SK-N-SH (cell line): ENCODE measurements around the gene C11orf58.

Source experiments
- CHD2 ChIP-seq: fragments of 150-350 bp; IDR thresholded peaks from 2 replicates; pipeline ENCODE4 v1.6.1; 2018; ENCODE audit warnings: low read length; ENCODE audit not compliant: partially characterized antibody
- FOXM1 ChIP-seq: IDR thresholded peaks from 2 replicates; pipeline ENCODE4 v1.4.0; 2012; ENCODE audit warnings: low read depth, mild to moderate bottlenecking
- NRF1 ChIP-seq: IDR thresholded peaks from 2 replicates; pipeline ENCODE4 v1.6.1; 2012; ENCODE audit warnings: low read depth, mild to moderate bottlenecking, low read length
- RCOR1 ChIP-seq: fragments of 150-350 bp; IDR thresholded peaks from 2 replicates; pipeline ENCODE4 v1.6.1; 2017; ENCODE audit warnings: antibody characterized with exemption, low read length
- RXRA ChIP-seq: IDR thresholded peaks from 2 replicates; pipeline ENCODE4 v1.4.0; 2012; ENCODE audit warnings: low read depth, mild to moderate bottlenecking, borderline replicate concordance
- TAF1 ChIP-seq: IDR thresholded peaks from 2 replicates; pipeline ENCODE4 v1.6.1; 2012; ENCODE audit warnings: low read depth, mild to moderate bottlenecking, low read length, moderate library complexity, borderline replicate concordance
- YY1 ChIP-seq: IDR thresholded peaks from 2 replicates; pipeline ENCODE4 v1.4.0; 2012; ENCODE audit warnings: low read depth, mild to moderate bottlenecking
- TF ChIP-seq, protein P1 (sequence below): fragments of 200-600 bp; sonication (generic); IDR thresholded peaks from 2 replicates; pipeline ENCODE4 v1.6.1; 2017; ENCODE audit warnings: antibody characterized with exemption, mild to moderate bottlenecking, moderate library complexity
- TF ChIP-seq, protein P2 (sequence below): IDR thresholded peaks from 2 replicates; pipeline ENCODE4 v1.4.0; 2012; ENCODE audit warnings: low read depth, borderline replicate concordance
- TF ChIP-seq, protein P3 (sequence below): IDR thresholded peaks from 2 replicates; pipeline ENCODE4 v1.4.0; 2012; ENCODE audit warnings: low read depth
- TF ChIP-seq, protein P4 (sequence below): fragments of 150-350 bp; IDR thresholded peaks from 2 replicates; pipeline ENCODE4 v1.6.1; 2017; ENCODE audit warnings: antibody characterized with exemption, low read length, low read depth, borderline replicate concordance
- TF ChIP-seq, protein P5 (sequence below): IDR thresholded peaks from 2 replicates; pipeline ENCODE4 v1.4.0; 2012; ENCODE audit warnings: low read depth, borderline replicate concordance

DNA sequence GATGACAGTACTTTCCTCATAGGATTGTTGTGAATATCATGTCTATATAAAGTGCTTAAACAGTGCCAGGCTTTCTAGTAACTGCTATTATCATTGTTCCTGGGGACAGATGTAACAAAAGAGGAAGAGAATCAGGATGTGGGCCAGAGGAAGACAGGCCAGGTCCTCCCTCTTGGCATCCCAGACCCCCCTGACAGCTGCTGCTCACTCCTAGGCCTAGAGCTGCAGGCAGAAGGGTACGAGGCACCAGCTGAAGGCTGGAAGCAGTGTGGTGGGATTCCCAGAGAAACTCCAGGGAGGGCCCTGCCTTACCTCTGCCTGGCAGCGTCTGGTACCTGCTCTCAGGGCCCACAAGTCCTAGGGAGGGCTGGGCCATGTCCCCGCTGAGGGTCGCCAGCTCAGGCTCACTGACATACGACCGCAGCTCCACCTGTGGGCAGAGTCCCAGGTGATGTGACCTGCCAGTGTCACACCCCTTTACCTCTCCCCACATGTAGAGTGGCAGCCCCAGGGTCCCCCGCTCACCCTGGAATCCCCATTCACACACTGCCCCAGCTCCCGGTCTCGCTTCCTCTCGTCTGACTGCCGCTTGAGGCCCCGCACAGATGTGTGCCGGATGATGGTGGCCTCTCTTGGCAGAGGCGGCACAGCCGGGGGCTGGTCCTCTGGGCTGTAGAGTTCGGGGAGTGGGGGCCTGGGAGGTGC lies 52.2 kb downstream of the C11orf58 start:
- TF ChIP-seq, protein P1, sequence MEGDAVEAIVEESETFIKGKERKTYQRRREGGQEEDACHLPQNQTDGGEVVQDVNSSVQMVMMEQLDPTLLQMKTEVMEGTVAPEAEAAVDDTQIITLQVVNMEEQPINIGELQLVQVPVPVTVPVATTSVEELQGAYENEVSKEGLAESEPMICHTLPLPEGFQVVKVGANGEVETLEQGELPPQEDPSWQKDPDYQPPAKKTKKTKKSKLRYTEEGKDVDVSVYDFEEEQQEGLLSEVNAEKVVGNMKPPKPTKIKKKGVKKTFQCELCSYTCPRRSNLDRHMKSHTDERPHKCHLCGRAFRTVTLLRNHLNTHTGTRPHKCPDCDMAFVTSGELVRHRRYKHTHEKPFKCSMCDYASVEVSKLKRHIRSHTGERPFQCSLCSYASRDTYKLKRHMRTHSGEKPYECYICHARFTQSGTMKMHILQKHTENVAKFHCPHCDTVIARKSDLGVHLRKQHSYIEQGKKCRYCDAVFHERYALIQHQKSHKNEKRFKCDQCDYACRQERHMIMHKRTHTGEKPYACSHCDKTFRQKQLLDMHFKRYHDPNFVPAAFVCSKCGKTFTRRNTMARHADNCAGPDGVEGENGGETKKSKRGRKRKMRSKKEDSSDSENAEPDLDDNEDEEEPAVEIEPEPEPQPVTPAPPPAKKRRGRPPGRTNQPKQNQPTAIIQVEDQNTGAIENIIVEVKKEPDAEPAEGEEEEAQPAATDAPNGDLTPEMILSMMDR = no peak
- TF ChIP-seq TAF1 (no peak), RXRA (no peak), RCOR1 (no peak), FOXM1 (no peak), CHD2 (no peak), YY1 (no peak), NRF1 (no peak)
- TF ChIP-seq, protein P2, sequence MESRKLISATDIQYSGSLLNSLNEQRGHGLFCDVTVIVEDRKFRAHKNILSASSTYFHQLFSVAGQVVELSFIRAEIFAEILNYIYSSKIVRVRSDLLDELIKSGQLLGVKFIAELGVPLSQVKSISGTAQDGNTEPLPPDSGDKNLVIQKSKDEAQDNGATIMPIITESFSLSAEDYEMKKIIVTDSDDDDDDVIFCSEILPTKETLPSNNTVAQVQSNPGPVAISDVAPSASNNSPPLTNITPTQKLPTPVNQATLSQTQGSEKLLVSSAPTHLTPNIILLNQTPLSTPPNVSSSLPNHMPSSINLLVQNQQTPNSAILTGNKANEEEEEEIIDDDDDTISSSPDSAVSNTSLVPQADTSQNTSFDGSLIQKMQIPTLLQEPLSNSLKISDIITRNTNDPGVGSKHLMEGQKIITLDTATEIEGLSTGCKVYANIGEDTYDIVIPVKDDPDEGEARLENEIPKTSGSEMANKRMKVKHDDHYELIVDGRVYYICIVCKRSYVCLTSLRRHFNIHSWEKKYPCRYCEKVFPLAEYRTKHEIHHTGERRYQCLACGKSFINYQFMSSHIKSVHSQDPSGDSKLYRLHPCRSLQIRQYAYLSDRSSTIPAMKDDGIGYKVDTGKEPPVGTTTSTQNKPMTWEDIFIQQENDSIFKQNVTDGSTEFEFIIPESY = no peak
- TF ChIP-seq, protein P3, sequence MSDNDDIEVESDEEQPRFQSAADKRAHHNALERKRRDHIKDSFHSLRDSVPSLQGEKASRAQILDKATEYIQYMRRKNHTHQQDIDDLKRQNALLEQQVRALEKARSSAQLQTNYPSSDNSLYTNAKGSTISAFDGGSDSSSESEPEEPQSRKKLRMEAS = no peak
- TF ChIP-seq, protein P4, sequence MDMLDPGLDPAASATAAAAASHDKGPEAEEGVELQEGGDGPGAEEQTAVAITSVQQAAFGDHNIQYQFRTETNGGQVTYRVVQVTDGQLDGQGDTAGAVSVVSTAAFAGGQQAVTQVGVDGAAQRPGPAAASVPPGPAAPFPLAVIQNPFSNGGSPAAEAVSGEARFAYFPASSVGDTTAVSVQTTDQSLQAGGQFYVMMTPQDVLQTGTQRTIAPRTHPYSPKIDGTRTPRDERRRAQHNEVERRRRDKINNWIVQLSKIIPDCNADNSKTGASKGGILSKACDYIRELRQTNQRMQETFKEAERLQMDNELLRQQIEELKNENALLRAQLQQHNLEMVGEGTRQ = no peak
- TF ChIP-seq, protein P5, sequence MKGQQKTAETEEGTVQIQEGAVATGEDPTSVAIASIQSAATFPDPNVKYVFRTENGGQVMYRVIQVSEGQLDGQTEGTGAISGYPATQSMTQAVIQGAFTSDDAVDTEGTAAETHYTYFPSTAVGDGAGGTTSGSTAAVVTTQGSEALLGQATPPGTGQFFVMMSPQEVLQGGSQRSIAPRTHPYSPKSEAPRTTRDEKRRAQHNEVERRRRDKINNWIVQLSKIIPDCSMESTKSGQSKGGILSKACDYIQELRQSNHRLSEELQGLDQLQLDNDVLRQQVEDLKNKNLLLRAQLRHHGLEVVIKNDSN = no peak
